GM13976 (cell line): ENCODE data around the gene SLC35B2.

Experiments used
- DNase-seq: peaks from one replicate; pipeline ENCODE4 v3.0.0; 2012; ENCODE audit warnings: low spot score
- in situ Hi-C: fragments of 300-500 bp; cut with MboI; formaldehyde crosslinking; loops from one replicate; pipeline ENCODE4 v1.12.0; 2022; ENCODE audit warnings: low sequenced_read_pairs, mixed read lengths, inconsistent platforms; ENCODE audit not compliant: unreplicated experiment
- TF ChIP-seq, protein P1 (sequence below): IDR thresholded peaks from 2 replicates; pipeline ENCODE4 v1.5.1; 2012; ENCODE audit warnings: borderline replicate concordance, mild to moderate bottlenecking; ENCODE audit not compliant: insufficient read depth; ENCODE audit errors: extremely low read depth, missing control alignments, control extremely low read depth

The SLC35B2 gene

DNA sequence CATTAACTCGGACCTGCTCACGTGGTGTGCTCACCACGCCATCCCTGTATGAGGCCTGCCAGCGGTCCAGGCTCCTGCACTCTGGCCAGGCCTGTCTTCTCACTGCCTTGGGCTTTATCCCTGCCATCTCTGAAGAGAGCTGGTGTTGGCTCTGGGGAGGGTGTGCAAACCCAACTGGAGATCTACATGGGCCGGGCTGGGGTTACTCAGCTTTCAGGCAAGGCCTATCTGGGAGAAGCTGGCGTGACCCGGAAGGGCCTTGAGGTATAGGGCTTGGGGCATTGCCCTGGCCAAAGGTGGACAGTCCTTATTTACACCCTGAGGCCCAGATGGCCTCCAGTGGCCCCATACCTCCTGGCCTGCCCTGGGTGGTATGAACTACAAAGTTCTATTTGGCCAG lies 28.9 kb downstream of the SLC35B2 start:
- DNase-seq, result no peak
- TF ChIP-seq, protein P1, sequence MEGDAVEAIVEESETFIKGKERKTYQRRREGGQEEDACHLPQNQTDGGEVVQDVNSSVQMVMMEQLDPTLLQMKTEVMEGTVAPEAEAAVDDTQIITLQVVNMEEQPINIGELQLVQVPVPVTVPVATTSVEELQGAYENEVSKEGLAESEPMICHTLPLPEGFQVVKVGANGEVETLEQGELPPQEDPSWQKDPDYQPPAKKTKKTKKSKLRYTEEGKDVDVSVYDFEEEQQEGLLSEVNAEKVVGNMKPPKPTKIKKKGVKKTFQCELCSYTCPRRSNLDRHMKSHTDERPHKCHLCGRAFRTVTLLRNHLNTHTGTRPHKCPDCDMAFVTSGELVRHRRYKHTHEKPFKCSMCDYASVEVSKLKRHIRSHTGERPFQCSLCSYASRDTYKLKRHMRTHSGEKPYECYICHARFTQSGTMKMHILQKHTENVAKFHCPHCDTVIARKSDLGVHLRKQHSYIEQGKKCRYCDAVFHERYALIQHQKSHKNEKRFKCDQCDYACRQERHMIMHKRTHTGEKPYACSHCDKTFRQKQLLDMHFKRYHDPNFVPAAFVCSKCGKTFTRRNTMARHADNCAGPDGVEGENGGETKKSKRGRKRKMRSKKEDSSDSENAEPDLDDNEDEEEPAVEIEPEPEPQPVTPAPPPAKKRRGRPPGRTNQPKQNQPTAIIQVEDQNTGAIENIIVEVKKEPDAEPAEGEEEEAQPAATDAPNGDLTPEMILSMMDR, result no peak
- in situ Hi-C loops, result no loop called here

DNA sequence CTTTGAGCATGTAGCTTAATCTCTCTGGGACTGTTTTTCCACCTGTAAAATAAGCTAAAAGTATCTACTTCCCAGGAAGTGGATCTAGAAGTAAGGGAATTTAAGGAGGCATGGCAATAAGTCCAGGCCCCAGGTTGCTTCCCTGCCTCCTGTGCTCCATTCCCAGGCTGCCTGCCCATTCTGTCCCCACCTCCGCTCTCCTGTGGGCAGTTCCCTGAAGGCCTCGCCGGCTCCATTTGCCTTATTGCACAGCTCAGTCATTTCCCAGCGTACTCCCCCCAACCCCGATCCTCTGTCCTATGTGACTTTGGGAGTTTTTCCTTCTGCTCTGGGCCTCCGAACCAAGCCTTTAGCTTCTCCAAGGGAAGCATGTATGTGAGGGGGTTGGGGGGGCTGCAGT lies 29.3 kb downstream of the SLC35B2 start:
- peak; percentile 12 for DNase-seq
- in situ Hi-C loops, result no loop called here
- TF ChIP-seq, protein P1, result no peak

DNA sequence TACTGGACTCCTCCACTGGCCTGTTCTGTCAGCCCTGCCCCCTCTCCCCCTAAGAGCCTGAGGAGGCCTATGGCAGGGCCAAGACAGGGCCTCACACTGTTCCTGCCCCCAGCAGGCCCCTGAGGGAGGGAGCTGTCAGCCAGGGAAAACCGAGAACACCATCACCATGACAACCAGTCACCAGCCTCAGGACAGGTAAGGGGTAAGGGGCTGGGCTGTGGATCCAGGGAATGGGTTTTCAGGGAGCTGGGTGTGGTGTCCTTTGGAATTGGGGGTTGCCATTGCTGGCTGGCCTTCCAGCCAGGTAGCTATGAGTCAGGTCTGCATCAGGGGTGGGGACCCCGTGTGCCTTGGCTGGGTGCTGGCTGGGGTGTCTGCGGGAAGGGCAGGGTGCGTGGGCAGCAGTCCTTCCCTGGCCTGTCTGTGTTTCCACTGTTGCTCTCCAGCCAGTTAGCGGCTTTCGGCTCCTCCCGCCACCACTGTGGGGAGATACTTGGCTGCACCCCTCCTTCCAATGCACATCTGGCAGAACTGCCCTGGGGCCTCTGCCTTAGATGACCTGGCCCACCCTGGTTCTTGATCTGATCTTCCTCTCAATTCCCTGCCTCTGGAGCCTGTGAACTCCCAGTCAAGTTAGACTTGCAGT lies 30.1 kb downstream of the SLC35B2 start:
- TF ChIP-seq, protein P1, result no peak
- peak; percentile 9 for DNase-seq
- in situ Hi-C loops, result no loop called here

DNA sequence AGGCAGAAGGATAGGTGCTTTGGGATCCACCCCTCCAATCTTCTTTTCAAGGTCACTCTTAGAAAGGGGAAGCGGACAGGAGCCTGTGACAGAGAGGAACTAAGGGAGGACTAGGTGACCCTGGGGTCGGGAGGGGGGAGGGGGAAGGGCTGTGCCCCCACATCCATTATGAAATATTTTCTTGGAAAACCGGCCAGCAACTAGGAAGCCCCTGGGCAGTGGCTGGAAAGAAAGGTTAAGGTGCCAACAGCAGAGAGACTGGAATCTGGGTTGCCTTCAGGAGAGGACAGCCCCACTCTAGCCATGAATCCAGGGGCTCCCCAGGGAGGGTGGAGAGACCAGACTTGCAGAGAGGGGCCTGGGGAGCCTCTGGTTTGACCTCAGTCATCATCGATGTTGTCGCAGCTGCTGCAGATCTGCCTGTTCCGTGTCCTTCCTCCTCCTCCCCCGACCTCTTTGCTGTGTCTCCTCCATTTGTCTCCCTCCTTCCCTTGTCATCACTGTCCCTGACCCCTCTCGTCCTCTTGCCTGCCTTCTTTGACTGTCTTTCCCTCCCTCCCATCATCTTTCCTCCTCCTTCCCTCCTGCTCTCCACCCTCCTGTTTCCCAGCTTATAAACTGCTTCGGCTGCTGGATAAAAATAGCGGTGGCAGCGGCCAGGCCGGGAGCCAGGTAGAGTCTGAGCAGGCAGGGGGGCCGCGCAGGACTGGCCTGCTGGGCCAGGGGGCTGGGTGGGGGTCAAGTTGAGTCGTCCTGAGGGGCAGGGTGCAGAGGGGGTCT lies 30.8 kb downstream of the SLC35B2 start:
- TF ChIP-seq, protein P1, result no peak
- in situ Hi-C loops, result no loop called here
- peak; percentile 12 for DNase-seq

DNA sequence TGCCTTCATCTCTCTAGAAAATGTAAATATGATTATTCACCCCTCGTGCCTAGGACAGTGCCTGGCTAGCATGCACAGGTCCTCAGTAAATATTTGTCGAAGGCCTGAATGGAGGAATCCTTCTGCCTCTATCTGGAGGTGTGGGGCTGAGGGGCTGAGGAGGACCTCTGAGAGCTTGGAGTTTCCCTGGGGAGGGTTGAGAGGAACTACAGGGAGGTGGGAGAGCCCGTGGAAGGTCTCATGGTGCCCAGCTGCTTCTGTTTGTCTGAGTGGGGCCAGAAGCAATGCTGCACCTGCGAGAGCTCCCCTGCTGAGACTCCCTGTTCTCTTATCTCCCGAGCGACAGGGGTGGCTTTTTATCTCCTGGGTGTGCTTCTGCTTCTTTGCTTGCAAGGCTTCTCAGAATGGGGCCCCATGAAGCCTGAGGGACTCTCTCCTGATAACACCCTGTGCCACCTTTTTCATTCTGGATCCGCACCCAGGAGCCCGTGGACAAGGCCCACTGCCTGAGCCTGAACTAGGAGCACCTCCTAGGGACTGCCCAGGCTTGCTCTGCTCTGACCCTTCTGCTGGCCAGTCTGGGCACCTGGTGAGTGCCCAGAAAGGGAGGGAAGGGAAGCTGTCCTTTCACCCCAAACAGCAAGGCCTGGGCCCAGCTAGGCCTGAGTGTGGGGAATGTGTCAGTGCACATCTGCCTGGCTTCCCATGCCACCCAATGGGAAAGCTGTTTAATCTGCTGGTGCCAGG lies 31.6 kb downstream of the SLC35B2 start:
- in situ Hi-C loops, result no loop called here
- peak; percentile 17 for DNase-seq
- TF ChIP-seq, protein P1, result no peak

DNA sequence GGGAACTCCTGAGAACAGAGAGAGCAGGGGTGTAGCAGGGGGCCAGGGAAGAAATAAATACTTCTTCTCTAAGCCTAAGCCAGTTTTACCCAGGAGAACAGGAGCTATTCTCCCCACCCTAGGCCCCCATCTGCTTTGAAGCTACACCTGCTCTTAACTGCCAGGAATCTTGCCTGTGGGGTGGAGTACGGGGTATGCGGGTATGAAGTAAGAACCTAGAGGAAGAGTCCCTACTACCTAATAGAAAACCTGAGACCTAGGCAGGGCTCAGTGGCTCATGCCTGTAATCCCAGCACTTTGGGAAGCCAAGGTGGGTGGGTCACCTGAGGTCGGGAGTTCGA lies 32.4 kb downstream of the SLC35B2 start:
- TF ChIP-seq, protein P1, result no peak
- in situ Hi-C loops, result no loop called here
- no peak for DNase-seq
